ENCODE data around the gene FCSK.
A peak's percentile ranks its signal among the peaks of the same experiment; 100 is the strongest.

FCSK gene

GRCh38 chr16:70526403-70526802, 72.0 kb downstream of the FCSK start:
- DNase-seq = no peak

GRCh38 chr16:70527315-70527996, 73.1 kb downstream of the FCSK start:
- DNase-seq = no peak

GRCh38 chr16:70529051-70529777, 74.8 kb downstream of the FCSK start:
- peak; percentile 48 for DNase-seq
